Erythroblast (primary cell): ENCODE measurements around the gene SMPX.

Source experiments
- GATA1 ChIP-seq: IDR thresholded peaks from 2 replicates; pipeline ENCODE4 v1.6.1; 2011; ENCODE audit warnings: low read depth, mild to moderate bottlenecking, control low read depth, low read length, moderate library complexity
- POLR2A ChIP-seq: IDR thresholded peaks from 2 replicates; pipeline ENCODE4 v1.6.1; 2011; ENCODE audit warnings: mild to moderate bottlenecking, low read length

GRCh38 chrX:21748235-21748634, 9.7 kb downstream of the SMPX start:
- TF ChIP-seq POLR2A (no peak), GATA1 (no peak)
